HEK293 (cell line): ENCODE measurements around the gene UNC50.

ENCODE experiments used
- CTCF ChIA-PET: fragments of 350-600 bp; formaldehyde crosslinking; extraction: SDS; loops from one replicate; lab custom pipeline; 2021; ENCODE audit warnings: antibody characterized with exemption; lab: Yijun Ruan, JAX
- POLR2A ChIA-PET: fragments of 300-600 bp; formaldehyde crosslinking; extraction: SDS; loops from one replicate; lab custom pipeline; 2020; ENCODE audit warnings: antibody characterized with exemption, inconsistent platforms; lab: Yijun Ruan, JAX
- H3K27ac ChIP-seq: fragments of 200-500 bp; sonication (Bioruptor generic); 2 replicates; pipeline ENCODE4 v1.5.1; 2014; ENCODE audit warnings: low read depth, low read length, control low read depth, inconsistent platforms; ENCODE audit errors: extremely low read depth
- H3K36me3 ChIP-seq, 2 experiments: fragments of 200-500 bp in 1 of 2; sonication (Bioruptor generic) in 1 of 2; 1 replicate in 1 of 2; 2 replicates in 1 of 2; pipeline ENCODE4 v1.5.1; 2014 to 2017; ENCODE audit warnings: inconsistent platforms in 2 of 2, low read length in 2 of 2; ENCODE audit not compliant: control insufficient read depth in 2 of 2, insufficient read depth in 1 of 2
- H3K4me1 ChIP-seq: fragments of 200-500 bp; sonication (Bioruptor generic); 2 replicates; pipeline ENCODE4 v1.5.1; 2014; ENCODE audit warnings: mild to moderate bottlenecking, low read length, inconsistent platforms; ENCODE audit not compliant: control insufficient read depth, insufficient read depth
- H3K4me3 ChIP-seq: 2 replicates; pipeline ENCODE4 v1.5.1; 2011; ENCODE audit warnings: low read depth, mild to moderate bottlenecking, control low read depth, low read length, moderate library complexity
- H3K9me3 ChIP-seq: fragments of 200-500 bp; sonication (Bioruptor generic); 2 replicates; pipeline ENCODE4 v1.5.1; 2014; ENCODE audit warnings: low read depth, low read length, inconsistent platforms; ENCODE audit not compliant: control insufficient read depth, insufficient read depth
- GLIS1 ChIP-seq: fragments of 450-650 bp; formaldehyde crosslinking; IDR thresholded peaks from 2 replicates; pipeline ENCODE4 v1.5.1; 2016; ENCODE audit warnings: missing biosample characterization, missing genetic modification characterization
- GLIS2 ChIP-seq: fragments of 450-650 bp; formaldehyde crosslinking; IDR thresholded peaks from 2 replicates; pipeline ENCODE4 v1.5.1; 2016; ENCODE audit warnings: missing biosample characterization, missing genetic modification characterization
- KLF7 ChIP-seq: fragments of 450-650 bp; formaldehyde crosslinking; IDR thresholded peaks from 2 replicates; pipeline ENCODE4 v1.5.1; 2016; ENCODE audit warnings: missing biosample characterization, missing genetic modification characterization, borderline replicate concordance
- TSHZ1 ChIP-seq: fragments of 450-650 bp; formaldehyde crosslinking; IDR thresholded peaks from 2 replicates; pipeline ENCODE4 v1.5.1; 2016; ENCODE audit warnings: missing biosample characterization, missing genetic modification characterization, borderline replicate concordance
- YY2 ChIP-seq: fragments of 450-650 bp; formaldehyde crosslinking; IDR thresholded peaks from 2 replicates; pipeline ENCODE4 v1.5.1; 2016; ENCODE audit warnings: missing biosample characterization, missing genetic modification characterization
- ZBTB21 ChIP-seq: fragments of 450-650 bp; formaldehyde crosslinking; IDR thresholded peaks from 2 replicates; pipeline ENCODE4 v1.5.1; 2017; ENCODE audit warnings: missing biosample characterization, missing genetic modification characterization
- ZNF169 ChIP-seq: fragments of 450-650 bp; formaldehyde crosslinking; IDR thresholded peaks from 2 replicates; pipeline ENCODE4 v1.5.1; 2016; ENCODE audit warnings: missing biosample characterization, missing genetic modification characterization
- ZNF174 ChIP-seq: fragments of 450-650 bp; formaldehyde crosslinking; IDR thresholded peaks from 2 replicates; pipeline ENCODE4 v1.5.0; 2017; ENCODE audit warnings: missing biosample characterization, mild to moderate bottlenecking, missing genetic modification characterization
- ZNF549 ChIP-seq: fragments of 450-650 bp; IDR thresholded peaks from 2 replicates; pipeline ENCODE4 v1.5.1; 2018; ENCODE audit warnings: missing biosample characterization, missing genetic modification characterization, mild to moderate bottlenecking, inconsistent platforms, moderate library complexity
- ZNF555 ChIP-seq: fragments of 450-650 bp; formaldehyde crosslinking; conservative IDR thresholded peaks from 2 replicates; pipeline ENCODE4 v1.5.1; 2017; ENCODE audit warnings: missing biosample characterization, mild to moderate bottlenecking, missing genetic modification characterization, inconsistent platforms
- ZNF580 ChIP-seq: fragments of 450-650 bp; formaldehyde crosslinking; IDR thresholded peaks from 2 replicates; pipeline ENCODE4 v1.5.1; 2016; ENCODE audit warnings: missing biosample characterization, missing genetic modification characterization
- ZNF600 ChIP-seq: fragments of 450-650 bp; formaldehyde crosslinking; IDR thresholded peaks from 2 replicates; pipeline ENCODE4 v1.5.1; 2016; ENCODE audit warnings: missing biosample characterization, missing genetic modification characterization
- ZNF621 ChIP-seq: fragments of 450-650 bp; formaldehyde crosslinking; IDR thresholded peaks from 2 replicates; pipeline ENCODE4 v1.5.1; 2017; ENCODE audit warnings: missing biosample characterization, missing genetic modification characterization
- ZNF624 ChIP-seq: fragments of 450-650 bp; formaldehyde crosslinking; IDR thresholded peaks from 2 replicates; pipeline ENCODE4 v1.5.1; 2017; ENCODE audit warnings: missing biosample characterization, missing genetic modification characterization
- ZNF629 ChIP-seq: fragments of 450-650 bp; formaldehyde crosslinking; IDR thresholded peaks from 2 replicates; pipeline ENCODE4 v1.5.1; 2017; ENCODE audit warnings: missing biosample characterization, missing genetic modification characterization
- ZNF707 ChIP-seq: fragments of 450-650 bp; formaldehyde crosslinking; IDR thresholded peaks from 2 replicates; pipeline ENCODE4 v1.5.1; 2016; ENCODE audit warnings: missing biosample characterization, missing genetic modification characterization
- ZSCAN23 ChIP-seq: fragments of 450-650 bp; formaldehyde crosslinking; IDR thresholded peaks from 2 replicates; pipeline ENCODE4 v1.5.1; 2016; ENCODE audit warnings: missing biosample characterization, missing genetic modification characterization
- TF ChIP-seq, protein P1 (sequence below): fragments of 450-650 bp; IDR thresholded peaks from 2 replicates; pipeline ENCODE4 v1.5.1; 2018; ENCODE audit warnings: missing biosample characterization, missing genetic modification characterization
- TF ChIP-seq, protein P2 (sequence below): fragments of 450-650 bp; formaldehyde crosslinking; IDR thresholded peaks from 2 replicates; pipeline ENCODE4 v1.5.1; 2016; ENCODE audit warnings: missing biosample characterization, missing genetic modification characterization, low read depth

Gene UNC50

DNA sequence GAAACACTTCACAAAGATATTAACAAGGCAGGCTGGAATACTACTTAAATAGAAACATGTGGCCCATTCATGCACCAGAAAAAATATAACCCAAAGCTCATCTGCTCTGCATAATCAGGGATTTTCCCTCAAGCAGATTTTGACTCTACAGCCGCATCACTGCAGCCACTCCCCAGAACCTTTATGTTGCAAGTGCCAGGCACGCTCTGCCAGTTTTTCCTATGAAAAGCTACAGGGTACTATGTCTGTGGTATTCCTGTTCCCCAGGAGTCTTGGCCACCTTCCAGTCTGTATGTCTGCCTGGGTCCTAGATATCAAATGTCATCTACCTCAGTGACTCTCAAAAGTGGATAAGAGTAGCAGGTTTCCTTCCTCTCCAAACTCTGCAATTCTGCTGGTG, 3.8 kb upstream of the UNC50 start:
- Histone ChIP-seq H3K9me3 (no peaks in the 10 kb centered on the region), H3K4me1 (peaks cover 15% of the 10 kb centered on the region), H3K27ac (no peak overlapping the region), H3K4me3 (no peak overlapping the region), H3K36me3 (peaks cover 35 to 41% of the 10 kb centered on the region in 2 experiments)
- POLR2A ChIA-PET, result interaction anchor here (0.5 kb wide), 1 partner anchor 192 kb away, joined by 3 read pairs; no protein-coding TSS in a partner anchor
- TF ChIP-seq TSHZ1 (tag by site-specific recombination) (no peak), ZSCAN23 (tag by site-specific recombination) (no peak), GLIS1 (tag by site-specific recombination) (peak; percentile 34; the same call in 1 of the 2 replicates)
- CTCF ChIA-PET, result interaction anchor here (0.6 kb wide), 1 partner anchor 159 kb away, joined by 3 read pairs; no protein-coding TSS in a partner anchor

GRCh38 chr2:98605076-98605475, 3.3 kb upstream of the UNC50 start:
- POLR2A ChIA-PET, result no interaction called here
- TF ChIP-seq ZNF555 (tag by site-specific recombination), result no peak
- no peak for TF ChIP-seq ZNF174 (tag by site-specific recombination)
- no peak for TF ChIP-seq ZNF629 (tag by site-specific recombination)
- TF ChIP-seq GLIS2 (tag by site-specific recombination), result no peak
- TF ChIP-seq, all 188 proteins: peak for 0

GRCh38 chr2:98606431-98606830, 2.0 kb upstream of the UNC50 start:
- no peak overlapping the region for H3K4me3 ChIP-seq
- peaks cover 15% of the 10 kb centered on the region for H3K4me1 ChIP-seq
- peaks cover 26 to 43% of the 10 kb centered on the region in 2 experiments for H3K36me3 ChIP-seq
- ChIA-PET POLR2A (no interaction called here), CTCF (interaction anchor here (0.5 kb wide), 1 partner anchor 32 kb away, joined by 3 read pairs; no protein-coding TSS in a partner anchor)
- no peaks in the 10 kb centered on the region for H3K9me3 ChIP-seq
- no peak for TF ChIP-seq YY2
- no peak for TF ChIP-seq ZNF707
- TF ChIP-seq KLF7, result no peak
- TF ChIP-seq ZNF549 (tag by site-specific recombination), result no peak
- TF ChIP-seq ZNF600 (tag by site-specific recombination), result no peak
- TF ChIP-seq, protein P1, sequence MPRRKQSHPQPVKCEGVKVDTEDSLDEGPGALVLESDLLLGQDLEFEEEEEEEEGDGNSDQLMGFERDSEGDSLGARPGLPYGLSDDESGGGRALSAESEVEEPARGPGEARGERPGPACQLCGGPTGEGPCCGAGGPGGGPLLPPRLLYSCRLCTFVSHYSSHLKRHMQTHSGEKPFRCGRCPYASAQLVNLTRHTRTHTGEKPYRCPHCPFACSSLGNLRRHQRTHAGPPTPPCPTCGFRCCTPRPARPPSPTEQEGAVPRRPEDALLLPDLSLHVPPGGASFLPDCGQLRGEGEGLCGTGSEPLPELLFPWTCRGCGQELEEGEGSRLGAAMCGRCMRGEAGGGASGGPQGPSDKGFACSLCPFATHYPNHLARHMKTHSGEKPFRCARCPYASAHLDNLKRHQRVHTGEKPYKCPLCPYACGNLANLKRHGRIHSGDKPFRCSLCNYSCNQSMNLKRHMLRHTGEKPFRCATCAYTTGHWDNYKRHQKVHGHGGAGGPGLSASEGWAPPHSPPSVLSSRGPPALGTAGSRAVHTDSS (tag by site-specific recombination), result no peak
- TF ChIP-seq ZNF621 (tag by site-specific recombination), result no peak
- no peak for TF ChIP-seq ZNF580
- TF ChIP-seq, protein P2, sequence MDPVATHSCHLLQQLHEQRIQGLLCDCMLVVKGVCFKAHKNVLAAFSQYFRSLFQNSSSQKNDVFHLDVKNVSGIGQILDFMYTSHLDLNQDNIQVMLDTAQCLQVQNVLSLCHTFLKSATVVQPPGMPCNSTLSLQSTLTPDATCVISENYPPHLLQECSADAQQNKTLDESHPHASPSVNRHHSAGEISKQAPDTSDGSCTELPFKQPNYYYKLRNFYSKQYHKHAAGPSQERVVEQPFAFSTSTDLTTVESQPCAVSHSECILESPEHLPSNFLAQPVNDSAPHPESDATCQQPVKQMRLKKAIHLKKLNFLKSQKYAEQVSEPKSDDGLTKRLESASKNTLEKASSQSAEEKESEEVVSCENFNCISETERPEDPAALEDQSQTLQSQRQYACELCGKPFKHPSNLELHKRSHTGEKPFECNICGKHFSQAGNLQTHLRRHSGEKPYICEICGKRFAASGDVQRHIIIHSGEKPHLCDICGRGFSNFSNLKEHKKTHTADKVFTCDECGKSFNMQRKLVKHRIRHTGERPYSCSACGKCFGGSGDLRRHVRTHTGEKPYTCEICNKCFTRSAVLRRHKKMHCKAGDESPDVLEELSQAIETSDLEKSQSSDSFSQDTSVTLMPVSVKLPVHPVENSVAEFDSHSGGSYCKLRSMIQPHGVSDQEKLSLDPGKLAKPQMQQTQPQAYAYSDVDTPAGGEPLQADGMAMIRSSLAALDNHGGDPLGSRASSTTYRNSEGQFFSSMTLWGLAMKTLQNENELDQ, result no peak
- TF ChIP-seq ZBTB21 (tag by site-specific recombination), result no peak
- no peak for TF ChIP-seq ZNF169 (tag by site-specific recombination)
- no peak for TF ChIP-seq ZNF624 (tag by site-specific recombination)
- H3K27ac ChIP-seq, result no peak overlapping the region

More at GRCh38 chr2:98605076-98605475, 3.3 kb upstream of the UNC50 start:
- peaks cover 31 to 41% of the 10 kb centered on the region in 2 experiments for H3K36me3 ChIP-seq
- H3K9me3 ChIP-seq, result no peaks in the 10 kb centered on the region
- CTCF ChIA-PET, result interaction anchor here (0.6 kb wide), 1 partner anchor 160 kb away, joined by 3 read pairs; no protein-coding TSS in a partner anchor
- H3K27ac ChIP-seq, result no peak overlapping the region
- peaks cover 15% of the 10 kb centered on the region for H3K4me1 ChIP-seq
- no peak overlapping the region for H3K4me3 ChIP-seq
